GM21717 (cell line): ENCODE data around the gene FNDC3B.
"Not testable (repeated sequence)": the region's sequence is repeated elsewhere in the genome, so short reads cannot be mapped to it uniquely, and the experiment has no call there.

Experiments used
- ATAC-seq: cut with Tn5 transposase; IDR thresholded peaks from one replicate; pipeline ENCODE4 v1.9.1; 2021; ENCODE audit warnings: mild to moderate bottlenecking, moderate library complexity; ENCODE audit not compliant: unreplicated experiment

Gene FNDC3B

DNA sequence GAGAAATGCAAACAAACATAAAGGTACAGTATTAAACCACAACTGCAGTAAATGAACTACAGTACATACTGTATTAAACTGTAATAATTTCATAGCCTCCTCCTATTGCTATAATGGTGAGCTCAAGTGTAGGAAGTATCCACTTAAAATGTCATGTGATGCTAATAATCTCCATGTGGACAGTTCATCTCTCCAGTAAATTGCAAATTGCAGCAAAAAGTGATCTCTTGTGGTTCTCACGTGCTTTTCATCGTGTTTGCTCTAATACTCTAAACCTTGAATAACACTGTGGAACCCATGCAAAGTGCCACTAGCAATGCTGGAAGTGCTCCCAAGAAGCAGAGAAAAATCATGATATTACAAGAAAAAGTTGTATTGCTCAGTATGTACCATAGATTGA is 9.2 kb upstream of the FNDC3B start:
- no peak for ATAC-seq

DNA sequence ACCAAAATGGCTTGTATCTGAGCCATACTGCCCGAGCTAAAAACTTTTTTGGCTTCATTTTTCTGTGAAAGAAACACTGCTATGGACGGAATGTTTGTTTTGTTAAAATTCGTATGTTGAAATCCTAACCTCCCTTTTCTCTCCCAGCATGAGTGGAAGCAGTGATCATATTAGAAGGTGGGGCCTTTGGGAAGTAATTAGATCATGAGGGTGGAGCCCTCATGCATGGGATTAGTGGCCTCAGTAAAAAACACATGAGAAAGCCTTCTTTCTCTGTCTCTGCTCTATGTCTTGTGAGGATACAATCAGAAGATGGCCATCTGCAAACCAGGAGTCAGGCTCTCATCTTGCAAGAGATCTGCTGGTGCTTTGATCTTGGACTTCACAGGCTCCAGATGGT is 7.4 kb upstream of the FNDC3B start:
- no peak for ATAC-seq

GRCh38 chr3:172033396-172033795 is 6.0 kb upstream of the FNDC3B start:
- ATAC-seq: no peak

DNA sequence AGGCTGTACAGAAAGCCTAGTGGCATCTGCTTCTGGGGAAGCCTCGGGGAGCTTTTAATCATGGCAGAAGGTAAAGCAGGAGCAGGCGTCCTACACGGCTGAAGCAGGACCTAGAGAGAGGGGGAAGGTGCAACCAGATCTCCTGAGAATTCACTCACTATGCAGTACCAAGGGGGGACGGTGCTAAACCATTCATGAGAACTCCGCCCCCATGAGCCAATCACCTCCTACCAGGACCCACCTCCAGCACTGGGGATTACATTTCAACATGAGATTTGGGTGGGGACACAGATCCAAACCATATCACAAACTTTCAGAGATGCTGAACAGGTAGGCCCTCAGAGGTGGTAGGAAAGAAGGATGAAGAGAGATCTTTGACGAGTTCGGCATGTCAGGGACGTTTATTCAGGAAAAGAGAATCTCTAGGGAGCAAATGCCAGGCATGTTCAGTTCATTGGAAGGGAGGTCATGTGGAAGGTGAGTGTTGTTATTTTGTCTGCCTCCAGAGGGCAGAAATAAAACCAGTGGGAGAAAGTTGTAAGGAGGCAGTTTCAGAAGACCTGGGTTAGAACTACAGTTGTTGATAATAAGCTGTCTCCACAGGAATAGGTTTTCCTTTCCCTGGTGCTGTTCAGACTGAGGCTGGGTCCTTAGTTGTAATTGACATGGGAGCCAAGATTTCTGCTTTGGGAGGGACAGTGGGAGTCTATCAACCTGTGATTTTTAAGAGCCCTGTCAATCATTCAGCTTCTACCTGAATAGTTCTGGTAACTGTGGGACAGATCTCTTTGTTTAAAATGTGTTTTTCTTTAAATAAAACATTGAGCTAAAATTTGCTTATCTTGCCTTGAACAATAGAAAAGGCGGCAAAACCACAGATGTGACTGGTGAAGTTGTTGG is 4.3 kb upstream of the FNDC3B start:
- no peak for ATAC-seq

- ATAC-seq: no peak
Observed at GRCh38 chr3:172036541-172037215, 2.7 kb upstream of the FNDC3B start.

GRCh38 chr3:172038798-172039435 is 461 bp upstream of the FNDC3B start:
- no peak for ATAC-seq

- peak; percentile 27 for ATAC-seq
Observed at GRCh38 chr3:172040078-172040980, 951 bp downstream of the FNDC3B start.

- no peak for ATAC-seq
Observed at GRCh38 chr3:172040981-172041963, 1.9 kb downstream of the FNDC3B start.

DNA sequence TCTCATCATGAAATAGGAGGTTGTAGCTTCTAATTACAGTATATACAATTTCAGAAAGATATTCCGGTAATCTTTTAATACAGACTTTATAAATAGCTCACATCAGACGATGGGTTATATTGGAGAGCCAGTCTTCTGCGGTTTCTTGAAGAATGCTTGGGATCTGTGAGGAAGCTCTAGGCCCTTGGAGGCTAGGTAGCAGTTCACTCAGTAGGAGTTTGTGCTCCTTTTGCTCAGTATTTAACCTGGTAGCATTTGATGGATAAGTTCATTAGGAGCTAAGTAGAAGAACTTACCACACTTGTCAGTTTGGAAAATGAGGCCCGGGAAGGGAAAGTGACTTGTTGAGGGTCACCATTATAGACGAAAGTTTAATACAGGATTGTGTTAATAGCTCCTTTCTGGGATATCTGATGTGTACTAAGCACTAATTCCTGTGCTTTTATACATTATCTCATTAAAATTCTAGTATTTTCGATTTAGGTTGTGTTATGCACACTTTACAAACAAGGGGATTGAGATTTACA is 2.8 kb downstream of the FNDC3B start:
- ATAC-seq: no peak

DNA sequence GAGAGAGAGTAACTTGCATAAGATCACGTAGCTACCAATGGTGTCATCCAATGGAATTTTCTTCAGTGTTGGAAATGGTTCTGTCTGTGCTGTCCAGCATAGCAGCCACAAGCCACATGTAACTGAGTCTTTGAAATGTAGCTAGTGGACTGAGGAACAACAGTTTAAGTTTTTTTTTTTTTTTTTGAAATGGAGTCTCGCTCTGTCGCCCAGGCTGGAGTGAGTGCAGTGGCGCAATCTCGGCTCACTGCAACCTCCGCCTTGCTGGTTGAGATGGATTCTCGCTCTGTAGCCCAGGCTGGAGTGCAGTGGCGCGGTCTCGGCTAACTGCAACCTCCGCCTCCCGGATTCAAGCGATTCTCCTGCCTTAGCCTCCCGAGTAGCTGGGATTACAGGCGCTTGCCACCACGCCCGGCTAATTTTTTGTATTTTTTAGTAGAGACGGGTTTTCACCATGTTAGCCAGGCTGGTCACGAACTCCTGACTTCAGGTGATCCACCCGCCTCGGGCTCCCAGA is 3.3 kb downstream of the FNDC3B start:
- ATAC-seq: not testable (repeated sequence)

- ATAC-seq: no peak
Observed at GRCh38 chr3:172043233-172043632, 3.9 kb downstream of the FNDC3B start.

GRCh38 chr3:172043766-172044165 is 4.4 kb downstream of the FNDC3B start:
- no peak for ATAC-seq

- no peak for ATAC-seq
Observed at GRCh38 chr3:172044833-172045585, 5.6 kb downstream of the FNDC3B start.

DNA sequence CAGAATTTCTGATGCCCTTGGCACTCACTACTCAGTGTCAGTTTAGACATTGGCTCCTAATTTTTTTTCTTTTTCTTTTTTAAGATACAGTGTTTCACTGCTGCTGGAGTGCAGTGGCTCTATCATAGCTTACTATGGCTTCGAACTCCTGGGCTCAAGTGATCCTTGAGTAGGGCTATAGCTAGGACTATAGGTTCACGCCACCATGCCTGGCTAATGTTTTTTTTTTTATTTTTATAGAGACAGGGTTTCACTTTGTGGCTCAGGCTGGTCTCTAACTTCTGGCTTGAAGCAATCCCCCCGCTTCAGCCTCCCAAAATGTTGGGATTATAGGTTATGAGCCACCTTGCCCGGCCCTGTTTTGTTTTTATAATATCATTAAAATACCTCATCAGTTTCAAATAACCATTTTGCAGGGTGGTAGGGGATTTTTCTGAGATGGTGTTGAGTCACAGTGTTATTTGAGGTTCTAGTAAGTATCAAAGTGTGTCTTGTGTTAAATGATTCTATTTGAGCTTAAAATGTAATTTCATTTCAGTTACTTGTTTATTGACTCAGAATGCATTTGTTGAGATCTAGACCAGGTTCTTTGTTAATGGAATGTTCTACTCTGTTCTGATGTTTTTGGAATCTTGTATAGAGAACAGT is 7.0 kb downstream of the FNDC3B start:
- no peak for ATAC-seq

- no peak for ATAC-seq
Observed at GRCh38 chr3:172047567-172048115, 8.3 kb downstream of the FNDC3B start.

GRCh38 chr3:172048599-172048998 is 9.2 kb downstream of the FNDC3B start:
- no peak for ATAC-seq

DNA sequence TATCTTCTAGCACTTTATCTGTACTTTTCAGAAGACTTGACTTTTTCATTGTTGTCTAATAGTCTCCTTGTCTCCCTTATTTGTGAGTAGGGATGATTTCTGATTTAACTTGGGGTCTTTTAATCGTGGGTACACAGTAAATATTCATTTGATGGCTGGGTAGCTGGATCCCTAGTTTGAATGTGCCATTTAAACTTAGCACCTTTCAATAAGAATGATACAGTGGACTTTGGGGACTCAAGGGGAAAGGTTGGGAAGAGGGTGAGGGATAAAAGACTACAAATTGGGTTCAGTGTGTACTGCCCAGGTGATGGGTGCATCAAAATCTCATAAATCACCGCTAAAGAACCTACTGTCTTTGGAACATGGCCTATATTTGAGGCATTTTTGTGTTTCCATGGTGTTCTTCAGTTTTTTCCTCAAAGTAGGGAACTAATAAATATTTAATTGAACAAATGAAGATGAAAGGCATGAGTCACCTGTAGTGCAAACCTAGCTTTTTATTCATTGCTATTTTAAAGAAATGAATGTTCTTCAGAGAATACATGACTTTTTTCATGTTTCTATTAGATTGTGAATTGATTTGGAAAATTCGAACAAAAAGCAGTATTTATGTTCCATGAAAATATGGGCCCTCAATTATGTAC is 12.1 kb downstream of the FNDC3B start:
- ATAC-seq: no peak
